Measurements from ENCODE around the gene FAM83B.

Gene FAM83B

DNA sequence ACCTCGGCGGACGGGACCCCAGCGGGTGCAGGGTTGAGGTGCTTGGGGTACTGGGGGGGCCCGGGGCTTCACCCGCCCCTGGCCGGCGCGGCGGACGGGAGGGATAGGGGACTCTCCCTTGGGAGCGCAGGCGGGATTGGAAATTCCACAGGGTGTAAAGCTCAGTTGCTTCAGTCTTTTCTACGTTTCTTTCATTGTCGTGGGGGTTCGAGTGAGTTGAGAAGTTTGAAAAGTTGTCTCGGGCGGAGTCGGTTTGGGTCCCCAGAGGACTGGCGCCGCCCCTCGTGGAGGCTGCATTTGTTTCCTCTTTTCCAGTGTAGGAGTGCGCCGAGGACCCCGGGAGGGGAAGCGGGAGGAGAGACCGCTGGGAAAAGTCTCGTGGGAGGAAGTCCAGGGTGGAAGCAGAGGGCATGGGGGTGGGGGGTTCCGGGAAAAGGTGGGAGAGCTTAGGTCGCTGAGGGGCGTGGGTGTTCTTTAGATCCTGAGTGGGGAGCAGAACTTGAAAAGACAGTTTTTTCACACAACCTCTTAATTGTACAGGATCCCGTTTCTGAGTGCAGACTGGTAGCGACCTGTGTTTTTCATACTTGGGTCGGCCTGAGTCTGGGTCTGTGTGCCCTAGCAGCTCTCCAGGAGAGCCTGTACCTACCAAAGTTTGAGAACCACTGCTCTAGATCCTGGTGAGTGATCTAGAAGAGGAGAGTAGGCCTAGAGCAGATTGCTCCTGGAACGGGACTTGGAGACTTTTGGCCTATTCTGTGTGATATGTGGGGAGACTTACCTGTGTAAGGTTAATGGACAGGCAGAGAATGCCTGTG lies 495 bp downstream of the FAM83B start:
- H3K4me3 ChIP-seq (ENCODE audit: low read length) = peak overlapping the region; percentile 10; the same call in 1 of the 2 replicates
- TF ChIP-seq ZNF274 (IDR thresholded peaks at IDR 0.05; ENCODE audit: low read depth, low read length) = no peak

DNA sequence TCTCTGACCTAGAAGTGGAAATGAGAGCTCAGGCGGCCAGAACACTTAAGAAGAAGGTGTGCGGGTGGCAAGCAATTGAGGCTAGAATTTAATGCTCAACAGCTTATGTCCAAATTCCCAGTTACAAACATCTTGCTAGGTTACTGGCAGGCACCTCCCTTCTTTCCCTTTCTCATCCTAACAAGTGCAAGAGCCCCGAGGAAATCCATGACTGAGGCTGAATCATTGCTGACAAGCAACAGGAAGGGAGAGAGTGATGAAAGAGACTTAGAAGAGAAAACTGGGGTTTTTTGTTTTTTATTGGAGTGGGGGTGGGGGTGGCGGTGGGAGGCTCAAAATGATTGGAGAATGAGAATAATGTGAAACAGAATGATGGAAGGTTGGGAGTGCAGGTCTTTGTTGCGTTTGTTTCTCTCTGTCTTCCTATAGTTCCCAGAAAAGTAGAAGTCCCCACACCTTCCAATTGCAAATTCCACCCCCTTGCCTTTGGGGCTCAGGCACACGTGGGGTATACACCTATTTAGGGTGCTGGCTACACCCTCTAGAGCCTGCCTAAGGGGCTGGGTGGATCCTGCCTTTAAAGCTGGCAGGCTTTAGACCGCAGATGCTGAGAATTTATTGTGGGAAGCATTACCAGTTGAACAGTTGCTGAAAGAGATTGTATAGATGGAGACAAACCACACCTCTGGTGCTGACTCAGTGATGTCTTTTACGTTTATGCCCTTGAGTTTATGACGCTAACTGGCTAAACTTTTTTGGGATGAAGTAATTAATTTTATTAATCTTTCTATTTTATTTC lies 1.4 kb downstream of the FAM83B start:
- TF ChIP-seq ZNF274 (IDR thresholded peaks at IDR 0.05; ENCODE audit: low read depth, low read length) = no peak
- no peak overlapping the region; the same call in 1 of the 2 replicates for H3K4me3 ChIP-seq (ENCODE audit: low read length)

DNA sequence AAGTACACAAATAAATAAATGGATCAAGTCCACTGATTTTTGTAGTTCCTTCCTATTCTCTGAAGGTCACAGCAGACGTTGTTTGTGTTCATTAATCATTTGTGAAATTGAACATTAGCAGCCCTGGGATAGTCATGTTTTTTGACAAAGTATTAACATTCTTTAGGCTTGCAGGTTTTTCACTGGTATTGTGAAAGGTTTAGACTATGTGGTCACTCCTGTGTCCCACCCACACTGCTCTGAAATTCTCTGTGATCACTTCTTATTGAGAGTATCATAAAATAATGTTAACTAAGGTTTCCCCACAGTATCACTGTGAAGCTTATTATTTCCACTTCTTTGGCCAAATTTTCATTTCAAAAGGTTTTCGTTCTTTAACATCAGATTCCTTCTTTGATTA lies 3.5 kb downstream of the FAM83B start:
- no peak for TF ChIP-seq ZNF274 (IDR thresholded peaks at IDR 0.05; ENCODE audit: low read depth, low read length)
- no peak overlapping the region for H3K4me3 ChIP-seq (ENCODE audit: low read length)

DNA sequence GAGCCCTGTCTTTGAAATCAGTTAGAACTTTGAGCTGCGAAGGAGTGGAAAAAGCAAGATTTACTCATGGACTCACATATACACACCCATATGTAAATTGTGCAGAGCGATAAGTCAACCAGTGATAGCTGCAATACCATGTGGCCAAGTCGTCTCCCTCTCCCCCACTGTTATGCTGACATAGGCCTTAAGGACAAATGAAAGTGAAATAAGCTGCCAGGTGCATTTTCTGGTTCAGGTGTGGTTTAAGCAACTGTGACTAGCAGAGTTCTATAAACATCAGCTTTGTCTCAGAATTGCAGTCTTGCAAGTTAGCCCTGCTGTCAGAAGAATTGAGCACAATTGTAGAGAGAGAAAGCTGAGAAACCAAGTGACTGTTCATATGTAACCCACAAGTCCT lies 9.6 kb downstream of the FAM83B start:
- no peak for TF ChIP-seq ZNF274 (IDR thresholded peaks at IDR 0.05; ENCODE audit: low read depth, low read length)
- no peak overlapping the region for H3K4me3 ChIP-seq (ENCODE audit: low read length)

DNA sequence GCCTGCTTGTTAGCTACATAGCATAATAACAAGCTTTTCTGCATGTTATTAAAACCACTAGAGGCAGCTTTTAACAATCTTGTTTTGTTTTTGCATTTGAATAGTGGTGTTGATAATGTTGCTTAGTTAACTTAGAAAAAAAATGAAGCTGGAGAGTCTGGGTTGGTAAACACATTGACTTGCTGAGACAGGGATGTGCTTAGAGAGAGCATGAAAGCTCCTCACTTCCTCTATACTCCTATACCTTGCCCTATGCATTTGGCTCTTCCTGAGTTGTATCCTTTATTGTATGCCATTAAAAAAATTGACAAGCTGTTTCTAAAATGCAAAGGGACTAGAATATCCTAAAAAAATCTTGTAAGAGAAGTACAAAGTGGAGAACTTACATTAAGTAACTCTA lies 13.6 kb downstream of the FAM83B start:
- no peak overlapping the region for H3K4me3 ChIP-seq (ENCODE audit: low read length)
- no peak for TF ChIP-seq ZNF274 (IDR thresholded peaks at IDR 0.05; ENCODE audit: low read depth, low read length)

DNA sequence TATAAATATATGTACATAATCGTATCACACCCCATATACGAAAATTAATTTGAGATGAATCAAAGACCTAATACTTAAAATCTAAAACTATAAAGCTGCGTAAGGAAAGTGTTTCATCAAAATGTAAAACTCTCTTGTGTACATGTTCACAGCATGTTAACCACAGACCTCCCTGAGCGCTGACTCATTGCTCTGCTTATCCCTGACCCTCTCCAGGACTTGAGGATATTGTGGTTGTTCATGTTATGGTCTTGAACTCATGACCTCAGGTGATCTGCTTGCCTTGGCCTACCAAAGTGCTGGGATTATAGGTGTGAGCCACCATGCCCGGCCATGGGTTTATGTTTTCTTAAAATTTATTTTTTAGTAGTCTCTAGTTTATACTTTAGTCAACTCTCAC lies 14.2 kb downstream of the FAM83B start:
- H3K4me3 ChIP-seq (ENCODE audit: low read length) = no peak overlapping the region
- no peak for TF ChIP-seq ZNF274 (IDR thresholded peaks at IDR 0.05; ENCODE audit: low read depth, low read length)

DNA sequence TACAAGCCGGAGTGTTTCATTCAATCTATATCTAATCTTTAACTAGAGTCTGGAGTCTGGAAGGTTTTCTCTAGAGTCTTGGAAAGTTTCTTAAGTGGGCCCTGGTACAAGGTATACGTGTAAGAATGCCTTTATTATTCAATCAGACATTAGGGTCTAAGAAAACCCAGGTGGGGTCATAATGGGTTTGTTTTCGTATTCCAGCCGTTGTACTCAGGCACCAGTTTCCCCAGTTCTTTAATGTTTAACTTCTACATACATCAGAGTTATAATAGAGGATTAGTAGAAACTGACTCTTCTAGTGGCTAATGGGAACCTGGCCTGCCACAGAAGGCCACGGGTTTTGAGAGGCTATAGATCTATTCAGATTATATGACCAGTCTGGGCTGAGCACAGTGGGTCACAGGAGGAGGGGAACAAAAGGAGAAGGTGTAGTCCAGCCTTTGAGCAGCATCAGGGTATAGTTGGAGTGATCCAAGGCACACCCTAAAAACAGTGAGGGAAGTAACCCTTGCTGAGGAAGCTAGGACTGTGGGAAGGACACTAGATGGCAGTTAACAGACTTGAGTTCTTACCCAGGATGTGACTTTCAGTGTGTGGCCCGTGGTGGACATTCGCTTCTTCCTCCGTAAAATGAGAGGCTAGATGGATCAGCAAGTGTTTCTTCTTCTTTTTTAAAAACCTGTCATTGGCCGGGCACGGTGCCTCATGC lies 15.5 kb downstream of the FAM83B start:
- TF ChIP-seq ZNF274 (IDR thresholded peaks at IDR 0.05; ENCODE audit: low read depth, low read length) = no peak
- no peak overlapping the region for H3K4me3 ChIP-seq (ENCODE audit: low read length)

DNA sequence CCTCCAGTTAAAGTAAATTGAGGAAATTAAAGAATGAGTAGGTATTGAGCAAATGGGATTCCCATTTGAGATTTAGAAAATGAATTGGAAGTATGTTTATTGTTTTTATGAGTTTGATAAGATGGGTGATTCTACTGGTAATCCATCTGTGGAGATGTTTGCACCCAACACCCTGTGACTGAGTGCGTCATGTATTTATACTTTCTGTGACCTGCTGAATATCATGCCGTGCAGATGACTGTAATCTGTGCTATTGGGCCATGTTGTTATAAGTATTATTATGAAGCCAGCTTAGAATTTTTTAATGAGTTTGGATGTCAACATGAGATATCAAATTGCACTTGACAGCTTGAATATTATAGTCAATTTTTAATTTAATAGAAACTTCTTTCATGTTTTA lies 17.7 kb downstream of the FAM83B start:
- H3K4me3 ChIP-seq (ENCODE audit: low read length) = no peak overlapping the region

DNA sequence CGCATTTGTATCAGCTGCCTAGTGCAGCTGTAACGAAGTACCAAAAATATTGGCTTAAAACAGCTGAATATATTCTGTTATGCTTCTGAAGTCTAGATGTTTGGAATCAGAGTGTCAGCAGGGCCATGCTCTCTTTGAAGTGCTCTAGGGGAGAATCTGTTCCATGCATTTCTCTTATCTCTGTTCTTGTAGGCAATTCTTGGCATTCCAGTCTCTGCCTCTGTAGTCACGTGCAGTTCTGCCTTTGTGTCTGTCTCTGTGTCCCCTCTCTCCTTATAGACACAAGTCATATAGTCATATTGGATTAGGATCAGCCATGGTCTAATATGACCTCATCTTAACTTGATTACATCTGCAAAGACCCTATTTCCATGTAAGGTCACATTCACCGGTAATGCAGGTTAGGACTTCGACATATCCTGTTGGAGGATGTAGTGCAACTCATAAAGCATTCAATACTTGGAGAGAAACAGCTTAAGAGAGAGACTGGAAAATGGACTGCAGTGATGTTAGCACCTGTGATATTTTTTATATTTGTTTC lies 18.6 kb downstream of the FAM83B start:
- H3K4me3 ChIP-seq (ENCODE audit: low read length) = no peak overlapping the region
- TF ChIP-seq ZNF274 (IDR thresholded peaks at IDR 0.05; ENCODE audit: low read depth, low read length) = no peak

More for the DNA sequence above, 17.7 kb downstream of the FAM83B start:
- TF ChIP-seq ZNF274 (IDR thresholded peaks at IDR 0.05; ENCODE audit: low read depth, low read length) = no peak

DNA sequence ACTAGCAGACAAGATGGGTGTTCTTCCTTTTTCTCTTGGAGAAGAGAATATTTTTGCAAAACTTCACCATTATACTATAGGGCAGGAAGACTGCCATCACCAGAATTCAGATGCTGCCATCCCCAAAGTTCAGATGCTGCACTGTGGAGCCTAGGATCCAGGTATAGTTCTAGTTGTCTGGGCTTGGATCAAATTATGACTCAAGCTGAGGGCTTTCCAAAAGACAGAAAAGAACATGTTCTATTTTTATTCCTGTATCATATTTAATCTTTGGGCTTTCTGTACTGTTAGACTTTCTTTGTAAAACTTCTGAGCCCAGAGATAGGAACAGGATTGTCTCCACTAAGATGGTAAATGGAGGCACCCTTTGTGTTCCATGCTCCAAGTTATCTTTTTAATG lies 22.0 kb downstream of the FAM83B start:
- no peak overlapping the region for H3K4me3 ChIP-seq (ENCODE audit: low read length)
- TF ChIP-seq ZNF274 (IDR thresholded peaks at IDR 0.05; ENCODE audit: low read depth, low read length) = no peak

DNA sequence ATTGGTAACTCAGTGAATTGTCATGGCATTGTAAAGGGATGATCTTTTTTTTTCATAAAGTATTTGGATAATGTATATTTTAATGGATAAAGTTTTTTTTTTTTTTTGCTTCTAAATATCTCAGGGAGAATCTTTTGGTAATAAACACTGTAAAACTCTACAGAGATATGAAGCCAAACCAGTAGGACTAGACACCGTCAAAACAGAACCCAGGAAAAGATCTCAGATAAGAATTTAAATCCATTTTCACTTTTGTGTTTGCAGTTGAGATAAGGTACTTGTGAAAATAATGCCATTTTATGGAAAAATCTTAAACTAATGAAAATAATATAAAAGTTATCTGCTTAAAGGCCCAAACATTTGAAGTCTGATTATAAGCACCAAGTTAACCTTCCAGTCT lies 27.0 kb downstream of the FAM83B start:
- TF ChIP-seq ZNF274 (IDR thresholded peaks at IDR 0.05; ENCODE audit: low read depth, low read length) = no peak
- H3K4me3 ChIP-seq (ENCODE audit: low read length) = no peak overlapping the region

DNA sequence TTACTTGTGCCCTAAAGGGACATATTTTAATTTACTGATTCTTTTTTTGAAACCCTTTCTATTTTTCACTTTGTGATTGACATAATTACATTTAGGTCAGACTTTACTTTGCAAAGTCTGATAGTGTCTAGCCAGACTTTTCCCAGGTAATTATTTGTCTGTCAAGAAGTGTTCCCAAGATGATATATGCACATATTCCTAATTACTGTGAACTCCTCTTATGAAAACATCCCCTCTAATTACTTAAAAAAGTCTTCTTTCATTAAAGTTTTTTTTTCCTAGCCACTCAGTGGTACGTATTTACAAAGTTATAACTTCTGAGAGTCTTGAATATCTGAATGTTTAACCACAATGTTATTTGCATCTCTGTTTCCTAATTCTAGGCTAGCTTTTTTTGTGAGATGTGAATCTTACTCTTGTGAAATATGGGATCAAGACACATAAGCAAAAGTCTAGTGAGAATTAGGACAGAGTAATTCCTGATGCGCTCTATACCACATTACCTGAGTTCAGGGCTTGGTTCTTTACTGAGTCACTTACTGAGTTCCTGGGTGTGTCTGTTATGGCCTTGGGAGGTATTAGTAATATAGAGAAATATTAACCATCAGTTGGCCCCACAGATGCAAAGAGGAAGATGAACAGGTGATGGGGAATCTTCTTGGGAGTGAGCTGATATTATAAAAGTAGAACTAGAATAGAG lies 27.9 kb downstream of the FAM83B start:
- TF ChIP-seq ZNF274 (IDR thresholded peaks at IDR 0.05; ENCODE audit: low read depth, low read length) = no peak
- H3K4me3 ChIP-seq (ENCODE audit: low read length) = no peak overlapping the region

DNA sequence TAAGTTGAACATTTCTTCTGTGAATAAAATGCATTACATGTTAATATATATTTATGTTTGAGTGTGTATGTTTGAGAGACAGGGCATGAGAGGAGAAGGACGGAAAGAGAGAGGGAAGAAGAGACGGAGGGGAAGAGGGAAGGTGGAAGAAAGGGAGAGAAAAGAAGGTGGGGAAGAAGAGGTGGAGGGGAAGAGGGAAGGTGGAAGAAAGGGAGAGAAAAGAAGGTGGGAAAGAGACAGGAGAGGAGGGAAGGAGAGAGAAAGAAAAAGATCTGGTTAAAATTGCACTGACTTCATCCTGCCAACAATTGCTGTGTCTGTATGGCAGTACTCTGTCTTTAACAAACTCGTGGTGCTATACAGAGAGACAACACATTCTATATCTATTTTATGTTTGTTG lies 29.0 kb downstream of the FAM83B start:
- TF ChIP-seq ZNF274 (IDR thresholded peaks at IDR 0.05; ENCODE audit: low read depth, low read length) = no peak
- no peak overlapping the region for H3K4me3 ChIP-seq (ENCODE audit: low read length)

DNA sequence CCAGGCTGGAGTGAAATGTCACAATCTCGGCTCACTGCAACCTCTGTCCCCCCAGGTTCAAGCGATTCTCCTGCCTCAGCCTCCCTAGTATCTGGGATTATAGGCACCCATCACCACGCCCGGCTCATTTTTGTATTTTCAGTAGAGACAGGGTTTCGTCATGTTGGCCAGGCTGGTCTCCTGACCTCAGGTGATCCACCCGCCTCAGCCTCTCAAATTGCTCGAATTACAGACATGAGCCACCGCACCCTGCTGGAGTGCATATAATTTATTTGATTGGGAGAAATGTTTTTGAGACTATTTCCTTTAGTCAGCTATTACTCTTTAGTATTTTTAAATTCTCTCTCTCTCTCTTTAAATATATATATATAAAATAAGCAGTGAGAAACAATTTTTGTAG lies 29.8 kb downstream of the FAM83B start:
- no peak overlapping the region for H3K4me3 ChIP-seq (ENCODE audit: low read length)
- no peak for TF ChIP-seq ZNF274 (IDR thresholded peaks at IDR 0.05; ENCODE audit: low read depth, low read length)

All from GM08714 (cell line).